ENCODE results near the gene FADS3. TPM values are rescaled to one million over a fixed set of nuclear protein-coding genes. Genes with fewer than 3 reads are reported as not detected.

Gene FADS3
- total RNA-seq, 4 donors from 2014 or later: 135 to 327 (median 205) TPM

DNA sequence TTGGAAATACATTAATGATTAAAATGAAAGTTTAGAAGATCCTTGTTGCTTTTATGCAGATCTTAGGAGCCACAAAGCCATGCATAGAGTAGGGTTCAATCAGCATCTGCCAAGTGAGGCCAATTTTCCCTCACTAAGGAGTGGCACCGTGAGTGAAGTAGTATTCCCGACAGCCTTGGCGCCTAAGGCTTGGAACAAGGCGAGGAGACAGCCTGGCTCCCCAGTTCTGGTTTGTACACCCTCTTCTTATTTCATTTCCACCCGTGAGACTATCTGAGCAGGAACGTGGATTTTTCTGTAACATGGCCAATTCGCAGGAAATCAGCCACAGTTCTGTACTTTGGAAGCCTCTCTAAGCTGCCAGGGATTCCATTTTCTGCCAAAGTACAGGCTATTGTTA, 40.7 kb downstream of the FADS3 start:
- Histone ChIP-seq H3K36me3 (peaks cover 0 to 48% (median 0%) of the 10 kb centered on the region in 3 donors), H3K27me3 (no peaks in the 10 kb centered on the region), H3K27ac (peak overlapping the region; percentile 3 to 84 (median 72)), H3K4me1 (peaks cover 0 to 55% (median 21%) of the 10 kb centered on the region in 4 donors), H3K4me3 (no peak overlapping the region), H3K9me3 (no peaks in the 10 kb centered on the region)
- TF ChIP-seq POLR2A (IDR thresholded peaks at IDR 0.05) (no peak), EP300 (IDR thresholded peaks at IDR 0.05) (no peak)
- TF ChIP-seq, protein P1, sequence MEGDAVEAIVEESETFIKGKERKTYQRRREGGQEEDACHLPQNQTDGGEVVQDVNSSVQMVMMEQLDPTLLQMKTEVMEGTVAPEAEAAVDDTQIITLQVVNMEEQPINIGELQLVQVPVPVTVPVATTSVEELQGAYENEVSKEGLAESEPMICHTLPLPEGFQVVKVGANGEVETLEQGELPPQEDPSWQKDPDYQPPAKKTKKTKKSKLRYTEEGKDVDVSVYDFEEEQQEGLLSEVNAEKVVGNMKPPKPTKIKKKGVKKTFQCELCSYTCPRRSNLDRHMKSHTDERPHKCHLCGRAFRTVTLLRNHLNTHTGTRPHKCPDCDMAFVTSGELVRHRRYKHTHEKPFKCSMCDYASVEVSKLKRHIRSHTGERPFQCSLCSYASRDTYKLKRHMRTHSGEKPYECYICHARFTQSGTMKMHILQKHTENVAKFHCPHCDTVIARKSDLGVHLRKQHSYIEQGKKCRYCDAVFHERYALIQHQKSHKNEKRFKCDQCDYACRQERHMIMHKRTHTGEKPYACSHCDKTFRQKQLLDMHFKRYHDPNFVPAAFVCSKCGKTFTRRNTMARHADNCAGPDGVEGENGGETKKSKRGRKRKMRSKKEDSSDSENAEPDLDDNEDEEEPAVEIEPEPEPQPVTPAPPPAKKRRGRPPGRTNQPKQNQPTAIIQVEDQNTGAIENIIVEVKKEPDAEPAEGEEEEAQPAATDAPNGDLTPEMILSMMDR (IDR thresholded peaks at IDR 0.05): no peak
- WGBS, 2 donors: 37 to 39% methylated on average over 7 of the region's 7 CpGs
- DNase-seq (ENCODE audit: low spot score in 2 of 2): no peak

DNA sequence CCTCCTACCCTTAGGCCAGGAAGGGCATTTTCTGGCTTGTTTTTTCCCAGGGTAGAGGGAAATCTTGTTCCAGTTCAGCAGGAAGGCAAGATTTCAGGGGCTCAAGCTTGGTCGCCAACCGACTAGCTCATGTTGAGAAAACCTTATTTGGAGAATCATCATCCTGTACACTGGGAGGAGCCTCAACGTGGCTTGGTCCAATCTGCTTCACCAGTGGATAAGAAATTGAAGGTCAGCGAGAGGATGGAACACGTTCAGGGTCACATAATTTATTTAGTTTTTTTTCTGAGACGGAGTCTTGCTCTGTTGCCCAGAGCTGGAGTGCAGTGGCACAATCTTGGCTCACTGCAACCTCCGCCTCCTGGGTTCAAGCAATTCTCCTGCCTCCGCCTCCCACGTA, 42.7 kb downstream of the FADS3 start:
- TF ChIP-seq, protein P1 (IDR thresholded peaks at IDR 0.05): no peak
- no peak for TF ChIP-seq EP300 (IDR thresholded peaks at IDR 0.05)
- TF ChIP-seq POLR2A (IDR thresholded peaks at IDR 0.05): no peak
- no peak for DNase-seq (ENCODE audit: low spot score in 2 of 2)
- Histone ChIP-seq H3K27me3 (no peaks in the 10 kb centered on the region), H3K4me3 (no peak overlapping the region), H3K9me3 (no peaks in the 10 kb centered on the region), H3K4me1 (peaks cover 0 to 43% (median 14%) of the 10 kb centered on the region in 4 donors), H3K36me3 (peaks cover 0 to 54% (median 0%) of the 10 kb centered on the region in 3 donors), H3K27ac (no peak overlapping the region)
- WGBS, 2 donors: 87 to 88% methylated on average over 9 of the region's 9 CpGs

DNA sequence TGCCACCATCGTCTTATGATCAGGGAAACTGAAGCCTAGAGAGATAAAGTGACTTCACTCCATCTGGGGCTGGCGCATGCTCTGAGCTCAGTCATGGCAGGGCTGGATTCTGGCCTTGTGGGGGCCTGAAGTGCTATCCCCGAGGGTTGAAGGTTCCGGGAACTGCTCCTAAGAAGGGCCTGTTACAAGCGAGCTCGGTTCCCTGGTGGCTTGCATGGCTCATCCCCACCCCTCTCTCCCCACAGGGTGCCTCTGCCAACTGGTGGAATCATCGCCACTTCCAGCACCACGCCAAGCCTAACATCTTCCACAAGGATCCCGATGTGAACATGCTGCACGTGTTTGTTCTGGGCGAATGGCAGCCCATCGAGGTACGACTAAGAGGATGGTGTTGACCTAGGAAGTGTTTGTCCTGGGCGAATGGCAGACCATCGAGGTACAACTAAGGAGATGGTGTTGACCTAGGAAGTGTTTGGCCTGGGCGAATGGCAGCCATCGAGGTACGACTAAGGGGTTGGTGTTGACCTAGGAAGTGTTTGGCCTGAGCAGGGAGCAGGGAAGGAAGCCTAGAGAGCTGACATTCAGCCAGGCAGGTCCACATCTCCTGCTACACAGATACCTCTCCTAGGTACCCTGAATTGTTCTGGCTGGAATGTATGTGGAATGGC, 43.3 kb downstream of the FADS3 start:
- no peak for TF ChIP-seq POLR2A (IDR thresholded peaks at IDR 0.05)
- TF ChIP-seq, protein P1 (IDR thresholded peaks at IDR 0.05): no peak
- no peak for TF ChIP-seq EP300 (IDR thresholded peaks at IDR 0.05)
- WGBS, 2 donors: 93 to 95% methylated on average over 15 to 18 of the region's 18 CpGs
- no peak overlapping the region for H3K27ac ChIP-seq
- peaks cover 0 to 39% (median 11%) of the 10 kb centered on the region in 4 donors for H3K4me1 ChIP-seq
- DNase-seq (ENCODE audit: low spot score in 2 of 2): no peak
- H3K36me3 ChIP-seq: peaks cover 0 to 59% (median 0%) of the 10 kb centered on the region in 3 donors
- H3K9me3 ChIP-seq: no peaks in the 10 kb centered on the region
- no peaks in the 10 kb centered on the region for H3K27me3 ChIP-seq
- H3K4me3 ChIP-seq: no peak overlapping the region

DNA sequence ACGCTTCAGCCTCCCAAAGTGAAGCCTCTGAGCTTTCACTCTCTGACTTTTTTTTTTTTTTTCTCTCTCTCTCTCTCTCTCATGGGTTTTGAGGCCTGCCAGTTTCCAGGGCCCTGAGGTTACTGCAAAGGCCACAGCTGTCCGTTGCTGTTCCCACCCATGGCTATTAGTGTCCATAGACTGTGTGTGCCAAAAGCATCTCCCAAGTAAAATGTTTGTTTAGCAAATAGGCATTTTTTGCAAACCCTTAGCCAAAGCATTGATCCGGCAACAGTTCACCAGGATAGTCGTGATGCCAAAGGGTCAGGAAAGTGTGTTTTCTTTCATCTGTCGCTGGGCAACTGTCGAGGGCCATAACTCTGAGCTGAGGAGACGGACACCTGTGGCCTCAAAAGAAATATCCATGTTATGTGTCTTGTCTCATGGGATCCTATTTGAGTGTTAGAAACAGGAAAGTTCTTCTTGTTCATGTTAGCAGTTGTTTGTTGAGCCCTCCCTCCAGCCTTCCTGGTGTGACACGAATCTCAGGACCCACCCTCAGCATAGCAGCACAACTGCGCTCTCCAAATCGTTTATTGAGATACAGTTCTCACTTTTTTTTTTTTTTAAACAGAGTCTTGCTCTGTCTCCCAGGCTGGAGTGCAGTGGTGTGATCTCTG, 44.9 kb downstream of the FADS3 start:
- no peak overlapping the region for H3K4me3 ChIP-seq
- no peaks in the 10 kb centered on the region for H3K27me3 ChIP-seq
- TF ChIP-seq POLR2A (IDR thresholded peaks at IDR 0.05): no peak
- TF ChIP-seq EP300 (IDR thresholded peaks at IDR 0.05): no peak
- TF ChIP-seq, protein P1 (IDR thresholded peaks at IDR 0.05): no peak
- no peak for DNase-seq (ENCODE audit: low spot score in 2 of 2)
- H3K4me1 ChIP-seq: peaks cover 0 to 43% (median 10%) of the 10 kb centered on the region in 4 donors
- no peaks in the 10 kb centered on the region for H3K9me3 ChIP-seq
- peaks cover 0 to 67% (median 0%) of the 10 kb centered on the region in 3 donors for H3K36me3 ChIP-seq
- H3K27ac ChIP-seq: peak overlapping the region in 2 of 4 donors; percentile 38 to 72
- 60 to 69% methylated on average over 10 of the region's 10 CpGs for WGBS, 2 donors

Data from tibial nerve (tissue), 4 donors.